ENCODE measurements around the gene LZTS3. TPM values are rescaled to one million over a fixed set of nuclear protein-coding genes. Genes with fewer than 3 reads are reported as not detected.
A peak's percentile ranks its signal among the peaks of the same experiment; 100 is the strongest.

Gene LZTS3
- total RNA-seq, 2 donors from 2014 or later = 26.8 to 27.7 TPM

DNA sequence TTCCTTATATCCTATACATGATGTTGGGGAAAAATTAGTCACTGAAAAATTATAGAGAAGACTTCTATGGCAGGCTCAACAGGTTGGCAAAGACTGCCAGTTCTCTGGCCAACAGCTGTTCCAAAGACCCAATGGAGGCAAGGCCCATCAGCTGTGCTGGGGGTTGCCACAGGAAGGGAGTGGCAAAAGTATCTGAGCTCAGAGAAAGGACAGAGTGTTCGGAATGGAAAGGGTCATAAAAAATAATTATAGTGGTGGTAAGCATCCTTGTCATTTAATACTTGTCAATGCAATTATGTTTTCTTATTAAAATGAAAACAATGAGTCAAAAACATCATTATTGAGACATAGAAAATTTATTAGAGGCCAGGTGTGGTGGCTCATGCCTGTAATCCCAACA, 49.8 kb downstream of the LZTS3 start:
- Histone ChIP-seq H3K9ac (ENCODE audit: extremely low read depth, low read length, poor library complexity, severe bottlenecking) (no peak overlapping the region), H3K27me3 (ENCODE audit: control insufficient read depth, insufficient read depth, low read length, poor library complexity, severe bottlenecking) (no peaks in the 10 kb centered on the region), H3K4me3 (ENCODE audit: low read length) (peak overlapping the region; percentile 65), H3K27ac (ENCODE audit: low read depth, low read length) (no peak overlapping the region), H3K9me3 (ENCODE audit: control insufficient read depth, low read length) (peaks cover 48% of the 10 kb centered on the region), H3K36me3 (ENCODE audit: control insufficient read depth, insufficient read depth, low read length) (peaks cover 49% of the 10 kb centered on the region), H3K4me1 (ENCODE audit: control insufficient read depth, insufficient read depth, low read length) (no peaks in the 10 kb centered on the region)
- Mint-ChIP-seq H3K27ac (no peak overlapping the region), H3K9me3 (peaks cover 61% of the 10 kb centered on the region), H3K36me3 (ENCODE audit: low read depth) (peaks cover 60% of the 10 kb centered on the region), H3K27me3 (ENCODE audit: insufficient read depth) (peaks cover 2% of the 10 kb centered on the region), H3K4me1 (no peaks in the 10 kb centered on the region), H3K4me3 (no peak overlapping the region)
- TF ChIP-seq, protein P1, sequence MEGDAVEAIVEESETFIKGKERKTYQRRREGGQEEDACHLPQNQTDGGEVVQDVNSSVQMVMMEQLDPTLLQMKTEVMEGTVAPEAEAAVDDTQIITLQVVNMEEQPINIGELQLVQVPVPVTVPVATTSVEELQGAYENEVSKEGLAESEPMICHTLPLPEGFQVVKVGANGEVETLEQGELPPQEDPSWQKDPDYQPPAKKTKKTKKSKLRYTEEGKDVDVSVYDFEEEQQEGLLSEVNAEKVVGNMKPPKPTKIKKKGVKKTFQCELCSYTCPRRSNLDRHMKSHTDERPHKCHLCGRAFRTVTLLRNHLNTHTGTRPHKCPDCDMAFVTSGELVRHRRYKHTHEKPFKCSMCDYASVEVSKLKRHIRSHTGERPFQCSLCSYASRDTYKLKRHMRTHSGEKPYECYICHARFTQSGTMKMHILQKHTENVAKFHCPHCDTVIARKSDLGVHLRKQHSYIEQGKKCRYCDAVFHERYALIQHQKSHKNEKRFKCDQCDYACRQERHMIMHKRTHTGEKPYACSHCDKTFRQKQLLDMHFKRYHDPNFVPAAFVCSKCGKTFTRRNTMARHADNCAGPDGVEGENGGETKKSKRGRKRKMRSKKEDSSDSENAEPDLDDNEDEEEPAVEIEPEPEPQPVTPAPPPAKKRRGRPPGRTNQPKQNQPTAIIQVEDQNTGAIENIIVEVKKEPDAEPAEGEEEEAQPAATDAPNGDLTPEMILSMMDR (conservative IDR thresholded peaks at IDR 0.05) = no peak
- WGBS, 2 experiments (ENCODE audit: insufficient coverage in 1 of 2, insufficient read length in 1 of 2) = 100% methylated on average over 1 of the region's 1 CpG; no CpG with 5 or more reads in 1 of the 2 experiments
- no peak for DNase-seq

DNA sequence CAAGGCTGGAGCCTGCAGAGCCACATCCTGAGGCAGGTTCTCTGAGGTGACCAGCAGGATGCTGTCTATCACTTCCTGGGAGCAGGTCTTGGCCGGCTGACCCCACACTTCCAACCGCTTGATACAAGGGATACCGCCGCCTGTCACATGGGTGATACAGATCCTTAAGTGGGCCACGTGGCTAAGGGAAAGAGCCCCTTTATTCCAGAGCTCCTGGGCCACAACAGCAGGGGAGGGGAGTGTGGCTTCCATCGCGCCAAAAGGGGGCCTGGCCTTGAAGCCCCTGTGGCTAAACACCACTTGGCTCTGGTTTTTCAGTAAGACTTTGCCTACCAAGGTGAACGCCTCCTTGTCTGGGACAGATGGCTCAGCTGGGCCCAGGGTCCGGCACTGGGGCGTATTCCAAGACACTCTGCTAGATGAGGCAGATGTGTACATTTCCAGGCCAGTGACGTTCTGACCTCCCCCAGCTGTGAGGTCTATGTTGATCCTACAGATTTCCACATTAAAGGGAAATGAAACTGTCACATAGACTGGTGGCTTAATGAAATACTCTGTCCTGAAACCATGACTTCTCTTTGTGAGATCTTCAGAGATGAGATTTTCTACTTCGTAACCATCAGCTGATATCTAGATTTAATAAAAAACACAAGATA, 51.3 kb downstream of the LZTS3 start:
- Histone ChIP-seq H3K4me3 (ENCODE audit: low read length) (peak overlapping the region; percentile 65), H3K27ac (ENCODE audit: low read depth, low read length) (no peak overlapping the region), H3K4me1 (ENCODE audit: control insufficient read depth, insufficient read depth, low read length) (no peaks in the 10 kb centered on the region), H3K36me3 (ENCODE audit: control insufficient read depth, insufficient read depth, low read length) (peaks cover 37% of the 10 kb centered on the region), H3K9me3 (ENCODE audit: control insufficient read depth, low read length) (peaks cover 40% of the 10 kb centered on the region), H3K9ac (ENCODE audit: extremely low read depth, low read length, poor library complexity, severe bottlenecking) (no peak overlapping the region), H3K27me3 (ENCODE audit: control insufficient read depth, insufficient read depth, low read length, poor library complexity, severe bottlenecking) (no peaks in the 10 kb centered on the region)
- no peak for DNase-seq
- TF ChIP-seq, protein P1 (conservative IDR thresholded peaks at IDR 0.05) = no peak
- no peak overlapping the region for H3K27ac Mint-ChIP-seq
- H3K4me1 Mint-ChIP-seq = no peaks in the 10 kb centered on the region
- no peak overlapping the region for H3K4me3 Mint-ChIP-seq
- H3K27me3 Mint-ChIP-seq (ENCODE audit: insufficient read depth) = peaks cover 2% of the 10 kb centered on the region
- 96 to 98% methylated on average over 12 of the region's 12 CpGs for WGBS, 2 experiments (ENCODE audit: insufficient coverage in 1 of 2, insufficient read length in 1 of 2)
- H3K9me3 Mint-ChIP-seq = peaks cover 52% of the 10 kb centered on the region
- H3K36me3 Mint-ChIP-seq (ENCODE audit: low read depth) = peaks cover 54% of the 10 kb centered on the region

DNA sequence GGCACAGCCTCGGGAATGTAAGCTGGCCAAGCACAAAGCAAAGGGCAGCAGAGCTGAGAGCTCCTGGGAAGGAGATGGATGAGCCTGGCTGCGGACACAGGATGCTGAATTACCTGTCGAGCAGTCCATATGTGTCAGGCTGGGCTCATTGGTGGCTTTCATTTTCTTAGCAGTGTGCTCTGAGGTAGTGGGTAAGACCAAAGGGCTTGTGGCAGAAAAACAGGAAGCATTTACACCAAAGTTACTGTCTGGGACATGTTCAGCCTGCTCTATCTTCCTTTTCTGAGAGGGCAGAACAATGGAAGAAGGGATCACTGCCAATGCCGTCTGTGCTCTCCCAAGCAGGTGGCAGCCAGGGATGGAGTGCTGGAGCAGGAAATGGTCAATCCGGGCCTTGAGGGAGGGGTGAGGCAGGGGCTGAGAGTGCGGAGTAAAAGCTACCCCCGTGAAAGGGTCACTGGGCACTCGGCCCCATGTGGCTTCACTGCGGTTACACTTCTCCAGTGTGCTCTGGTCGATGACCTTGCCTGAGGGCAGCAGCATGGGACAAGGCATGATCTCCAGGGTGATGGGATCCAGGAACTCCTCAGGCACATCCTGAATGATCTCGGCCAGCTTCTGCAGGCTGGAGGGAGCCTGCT, 52.0 kb downstream of the LZTS3 start:
- Histone ChIP-seq H3K27ac (ENCODE audit: low read depth, low read length) (no peak overlapping the region), H3K4me3 (ENCODE audit: low read length) (no peak overlapping the region), H3K9ac (ENCODE audit: extremely low read depth, low read length, poor library complexity, severe bottlenecking) (no peak overlapping the region), H3K27me3 (ENCODE audit: control insufficient read depth, insufficient read depth, low read length, poor library complexity, severe bottlenecking) (no peaks in the 10 kb centered on the region), H3K36me3 (ENCODE audit: control insufficient read depth, insufficient read depth, low read length) (peaks cover 37% of the 10 kb centered on the region), H3K4me1 (ENCODE audit: control insufficient read depth, insufficient read depth, low read length) (no peaks in the 10 kb centered on the region), H3K9me3 (ENCODE audit: control insufficient read depth, low read length) (peaks cover 33% of the 10 kb centered on the region)
- Mint-ChIP-seq H3K27ac (no peak overlapping the region), H3K4me1 (no peaks in the 10 kb centered on the region), H3K9me3 (peaks cover 45% of the 10 kb centered on the region), H3K36me3 (ENCODE audit: low read depth) (peaks cover 54% of the 10 kb centered on the region), H3K4me3 (no peak overlapping the region), H3K27me3 (ENCODE audit: insufficient read depth) (peaks cover 2% of the 10 kb centered on the region)
- TF ChIP-seq, protein P1 (conservative IDR thresholded peaks at IDR 0.05) = no peak
- no peak for DNase-seq
- WGBS, 2 experiments (ENCODE audit: insufficient coverage in 1 of 2, insufficient read length in 1 of 2) = 91 to 99% methylated on average over 10 to 11 of the region's 11 CpGs
